ENCODE results near the gene SLTM.
"Not testable (repeated sequence)": the region's sequence is repeated elsewhere in the genome, so short reads cannot be mapped to it uniquely, and the experiment has no call there.

SLTM gene

GRCh38 chr15:58864602-58865424 lies 68.7 kb downstream of the SLTM start:
- FAIRE-seq = peak; percentile 55
- no peak for TF ChIP-seq POU2F2 (IDR thresholded peaks at IDR 0.05; ENCODE audit: low read depth, low read length)
- no peak for TF ChIP-seq SPI1 (IDR thresholded peaks at IDR 0.05; ENCODE audit: low read depth, low read length)
- TF ChIP-seq TAF1 (IDR thresholded peaks at IDR 0.05; ENCODE audit: low read depth, low read length) = no peak
- TF ChIP-seq PAX5 (IDR thresholded peaks at IDR 0.05; ENCODE audit: insufficient read depth, low read length, severe bottlenecking) = no peak
- no peak for TF ChIP-seq POLR2A (IDR thresholded peaks at IDR 0.05; ENCODE audit: low read depth, low read length)
- no peak for TF ChIP-seq POLR2AphosphoS5 (IDR thresholded peaks at IDR 0.05; ENCODE audit: low read depth, low read length)
- peak; percentile 27 for DNase-seq (ENCODE audit: insufficient read length, low spot score)

- DNase-seq (ENCODE audit: insufficient read length, low spot score) (no peak), FAIRE-seq (peak; percentile 35)
- TF ChIP-seq SPI1 (IDR thresholded peaks at IDR 0.05; ENCODE audit: low read depth, low read length) = no peak
- no peak for TF ChIP-seq PAX5 (IDR thresholded peaks at IDR 0.05; ENCODE audit: insufficient read depth, low read length, severe bottlenecking)
- TF ChIP-seq POLR2A (IDR thresholded peaks at IDR 0.05; ENCODE audit: low read depth, low read length) = no peak
- no peak for TF ChIP-seq POU2F2 (IDR thresholded peaks at IDR 0.05; ENCODE audit: low read depth, low read length)
- no peak for TF ChIP-seq TAF1 (IDR thresholded peaks at IDR 0.05; ENCODE audit: low read depth, low read length)
- TF ChIP-seq POLR2AphosphoS5 (IDR thresholded peaks at IDR 0.05; ENCODE audit: low read depth, low read length) = no peak
Observed at GRCh38 chr15:58862326-58862725, 71.2 kb downstream of the SLTM start.

- not testable (repeated sequence) for FAIRE-seq; DNase-seq (ENCODE audit: insufficient read length, low spot score)
Observed at GRCh38 chr15:58856621-58857020, 76.9 kb downstream of the SLTM start.

GRCh38 chr15:58856086-58856485 lies 77.4 kb downstream of the SLTM start:
- no peak for DNase-seq (ENCODE audit: insufficient read length, low spot score)
- no peak for TF ChIP-seq POLR2A (IDR thresholded peaks at IDR 0.05; ENCODE audit: low read depth, low read length)
- TF ChIP-seq TAF1 (IDR thresholded peaks at IDR 0.05; ENCODE audit: low read depth, low read length) = no peak
- TF ChIP-seq PAX5 (IDR thresholded peaks at IDR 0.05; ENCODE audit: insufficient read depth, low read length, severe bottlenecking) = no peak
- TF ChIP-seq POLR2AphosphoS5 (IDR thresholded peaks at IDR 0.05; ENCODE audit: low read depth, low read length) = no peak
- no peak for TF ChIP-seq POU2F2 (IDR thresholded peaks at IDR 0.05; ENCODE audit: low read depth, low read length)
- TF ChIP-seq SPI1 (IDR thresholded peaks at IDR 0.05; ENCODE audit: low read depth, low read length) = no peak

GRCh38 chr15:58854593-58854992 lies 78.9 kb downstream of the SLTM start:
- TF ChIP-seq POU2F2 (IDR thresholded peaks at IDR 0.05; ENCODE audit: low read depth, low read length) = no peak
- DNase-seq (ENCODE audit: insufficient read length, low spot score) = no peak
- FAIRE-seq = no peak

More at GRCh38 chr15:58856086-58856485, 77.4 kb downstream of the SLTM start:
- FAIRE-seq = no peak

GRCh38 chr15:58852347-58852746 lies 81.1 kb downstream of the SLTM start:
- no peak for FAIRE-seq
- TF ChIP-seq POLR2AphosphoS5 (IDR thresholded peaks at IDR 0.05; ENCODE audit: low read depth, low read length) (no peak), TAF1 (IDR thresholded peaks at IDR 0.05; ENCODE audit: low read depth, low read length) (no peak), SPI1 (IDR thresholded peaks at IDR 0.05; ENCODE audit: low read depth, low read length) (no peak), POU2F2 (IDR thresholded peaks at IDR 0.05; ENCODE audit: low read depth, low read length) (no peak), PAX5 (IDR thresholded peaks at IDR 0.05; ENCODE audit: insufficient read depth, low read length, severe bottlenecking) (no peak), POLR2A (IDR thresholded peaks at IDR 0.05; ENCODE audit: low read depth, low read length) (no peak)
- no peak for DNase-seq (ENCODE audit: insufficient read length, low spot score)

- DNase-seq (ENCODE audit: insufficient read length, low spot score); FAIRE-seq: not testable (repeated sequence)
Observed at GRCh38 chr15:58851205-58851604, 82.3 kb downstream of the SLTM start.

- peak; percentile 71 for FAIRE-seq
- TF ChIP-seq POLR2A (IDR thresholded peaks at IDR 0.05; ENCODE audit: low read depth, low read length) (no peak), TAF1 (IDR thresholded peaks at IDR 0.05; ENCODE audit: low read depth, low read length) (no peak), POU2F2 (IDR thresholded peaks at IDR 0.05; ENCODE audit: low read depth, low read length) (no peak), POLR2AphosphoS5 (IDR thresholded peaks at IDR 0.05; ENCODE audit: low read depth, low read length) (no peak), PAX5 (IDR thresholded peaks at IDR 0.05; ENCODE audit: insufficient read depth, low read length, severe bottlenecking) (no peak), SPI1 (IDR thresholded peaks at IDR 0.05; ENCODE audit: low read depth, low read length) (no peak)
- peak; percentile 13 for DNase-seq (ENCODE audit: insufficient read length, low spot score)
Observed at GRCh38 chr15:58842713-58843396, 90.6 kb downstream of the SLTM start.

- TF ChIP-seq POLR2AphosphoS5 (IDR thresholded peaks at IDR 0.05; ENCODE audit: low read depth, low read length) = no peak
- TF ChIP-seq TAF1 (IDR thresholded peaks at IDR 0.05; ENCODE audit: low read depth, low read length) = no peak
- no peak for FAIRE-seq
- DNase-seq (ENCODE audit: insufficient read length, low spot score) = no peak
Observed at GRCh38 chr15:58840048-58840447, 93.4 kb downstream of the SLTM start.

- TF ChIP-seq POU2F2 (IDR thresholded peaks at IDR 0.05; ENCODE audit: low read depth, low read length) = no peak
- TF ChIP-seq PAX5 (IDR thresholded peaks at IDR 0.05; ENCODE audit: insufficient read depth, low read length, severe bottlenecking) = no peak
- TF ChIP-seq POLR2A (IDR thresholded peaks at IDR 0.05; ENCODE audit: low read depth, low read length) = no peak
- no peak for TF ChIP-seq POLR2AphosphoS5 (IDR thresholded peaks at IDR 0.05; ENCODE audit: low read depth, low read length)
- no peak for TF ChIP-seq TAF1 (IDR thresholded peaks at IDR 0.05; ENCODE audit: low read depth, low read length)
- no peak for TF ChIP-seq SPI1 (IDR thresholded peaks at IDR 0.05; ENCODE audit: low read depth, low read length)
- DNase-seq (ENCODE audit: insufficient read length, low spot score) = no peak
- peak; percentile 48 for FAIRE-seq
Observed at GRCh38 chr15:58839485-58839884, 94.0 kb downstream of the SLTM start.

GRCh38 chr15:58833681-58834426 lies 99.6 kb downstream of the SLTM start:
- FAIRE-seq; DNase-seq (ENCODE audit: insufficient read length, low spot score): not testable (repeated sequence)

Data from GM12891 (cell line).